ENCODE data around the gene INPP5E.

The INPP5E gene, protein sequence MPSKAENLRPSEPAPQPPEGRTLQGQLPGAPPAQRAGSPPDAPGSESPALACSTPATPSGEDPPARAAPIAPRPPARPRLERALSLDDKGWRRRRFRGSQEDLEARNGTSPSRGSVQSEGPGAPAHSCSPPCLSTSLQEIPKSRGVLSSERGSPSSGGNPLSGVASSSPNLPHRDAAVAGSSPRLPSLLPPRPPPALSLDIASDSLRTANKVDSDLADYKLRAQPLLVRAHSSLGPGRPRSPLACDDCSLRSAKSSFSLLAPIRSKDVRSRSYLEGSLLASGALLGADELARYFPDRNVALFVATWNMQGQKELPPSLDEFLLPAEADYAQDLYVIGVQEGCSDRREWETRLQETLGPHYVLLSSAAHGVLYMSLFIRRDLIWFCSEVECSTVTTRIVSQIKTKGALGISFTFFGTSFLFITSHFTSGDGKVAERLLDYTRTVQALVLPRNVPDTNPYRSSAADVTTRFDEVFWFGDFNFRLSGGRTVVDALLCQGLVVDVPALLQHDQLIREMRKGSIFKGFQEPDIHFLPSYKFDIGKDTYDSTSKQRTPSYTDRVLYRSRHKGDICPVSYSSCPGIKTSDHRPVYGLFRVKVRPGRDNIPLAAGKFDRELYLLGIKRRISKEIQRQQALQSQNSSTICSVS

DNA sequence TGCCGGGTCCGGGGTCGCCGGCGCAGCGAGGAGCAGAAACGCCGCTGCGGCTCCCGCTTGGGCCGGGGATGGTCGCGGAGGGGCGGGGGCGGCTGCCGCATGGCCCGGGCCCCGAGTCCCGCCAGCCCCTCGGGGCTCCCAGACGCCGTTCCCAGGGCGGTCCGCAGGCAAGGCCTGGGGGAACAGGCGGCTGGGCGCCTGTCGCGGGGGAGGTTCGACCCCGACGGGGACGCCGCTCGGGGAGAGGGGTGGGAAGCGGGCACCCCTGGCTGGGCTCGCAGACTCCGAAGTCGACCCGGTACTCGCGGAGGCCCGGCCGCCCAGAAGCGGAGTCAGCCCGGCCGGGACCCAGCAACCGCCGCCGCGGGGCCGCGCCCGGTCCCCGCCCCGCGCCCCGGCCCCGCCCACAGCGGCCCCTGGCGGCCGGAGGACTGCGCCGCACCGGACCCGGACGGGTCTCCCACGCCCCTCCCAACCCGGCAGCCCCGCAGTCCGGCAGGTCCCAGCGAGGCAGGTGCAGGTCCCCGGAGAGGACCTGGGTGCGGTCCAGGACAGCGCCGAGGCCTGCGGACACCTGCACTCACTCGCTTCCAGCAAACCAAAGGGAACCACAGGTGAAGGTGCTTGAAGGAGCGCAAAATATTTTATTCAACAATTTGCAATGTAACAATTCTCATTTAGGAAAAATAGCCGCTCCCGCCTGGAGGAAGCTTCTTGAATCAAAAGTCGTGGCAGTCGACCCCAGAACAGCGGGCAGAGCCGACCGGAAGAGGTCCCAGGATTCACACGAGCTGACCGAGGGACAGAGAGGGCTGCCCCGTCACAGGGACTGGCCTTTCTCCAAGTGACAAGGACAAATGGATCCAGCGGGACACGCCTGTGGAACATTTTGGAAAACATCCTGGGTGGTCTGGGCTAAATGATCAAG lies at the start of gene INPP5E:
TSS of gene INPP5E (minus strand) at position 365 of the 928 bp plus-strand sequence. CDS start 426 bp downstream, outside the sequence.
- DNase-seq = peak; percentile 68

DNA sequence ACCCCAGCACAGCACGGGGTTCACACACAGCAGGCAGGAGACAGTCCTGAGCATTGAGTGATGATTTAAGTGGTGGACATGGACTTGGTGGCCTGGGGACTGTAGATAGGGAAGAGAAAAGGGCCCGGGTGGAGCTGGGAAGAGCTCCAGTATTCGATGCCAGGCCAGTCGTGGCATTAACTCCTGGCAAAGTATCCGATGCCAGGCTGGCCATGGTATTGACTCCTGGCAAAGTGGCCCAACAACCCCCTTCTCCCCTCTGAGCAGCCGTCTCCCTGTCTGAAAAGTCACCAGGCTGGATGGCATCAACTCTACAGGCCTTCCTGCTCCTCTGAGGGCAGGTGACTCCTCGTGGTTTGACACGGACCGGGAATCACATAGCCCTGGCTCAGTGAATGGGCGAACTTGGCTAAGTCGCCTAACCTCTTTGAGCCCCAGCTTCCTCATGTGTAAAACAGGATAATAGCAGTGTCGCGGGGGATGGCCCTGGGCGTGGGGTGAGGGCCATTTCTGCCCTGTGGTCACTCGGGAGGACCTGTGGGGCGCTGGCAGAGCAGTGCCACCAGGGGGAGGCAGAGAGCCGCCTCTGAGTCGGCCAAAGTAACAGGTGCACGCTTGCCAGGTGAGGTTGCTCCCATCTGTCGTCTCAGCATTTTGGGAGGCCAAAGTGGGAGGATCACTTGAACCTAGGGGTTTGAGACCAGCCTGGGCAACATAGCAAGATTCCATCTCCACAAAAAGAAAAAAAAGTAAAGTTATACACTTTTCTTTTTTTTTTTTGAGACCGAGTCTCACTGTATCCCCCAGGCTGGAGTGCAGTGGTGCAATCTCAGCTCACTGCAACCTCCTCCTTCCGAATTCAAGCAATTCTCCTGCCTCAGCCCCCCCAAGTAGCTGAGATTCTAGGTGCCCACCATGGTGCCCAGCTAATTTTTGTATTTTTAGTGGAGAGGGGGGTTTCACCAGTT lies 48.9 kb upstream of the INPP5E start:
- DNase-seq = peak; percentile 52

DNA sequence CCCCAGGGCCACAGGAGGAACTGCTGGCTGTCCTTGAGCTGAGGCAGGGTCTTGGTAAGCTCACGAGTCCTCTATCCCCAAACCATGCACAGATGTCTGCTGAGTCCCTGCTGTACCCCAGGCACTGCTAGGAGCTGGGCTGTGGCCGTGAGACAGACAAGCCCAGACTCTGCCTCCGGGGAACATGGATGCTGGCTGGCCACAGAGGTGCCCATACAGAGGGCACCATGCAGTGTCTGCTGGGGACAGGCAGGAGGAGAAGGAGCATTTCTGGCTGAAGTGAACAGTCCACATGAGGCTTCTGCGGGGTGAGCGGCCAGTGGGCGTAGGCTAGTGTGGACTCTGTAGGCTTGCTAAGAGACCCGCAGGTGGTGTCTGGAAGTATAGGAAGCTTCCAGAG lies 48.0 kb upstream of the INPP5E start:
- no peak for DNase-seq

DNA sequence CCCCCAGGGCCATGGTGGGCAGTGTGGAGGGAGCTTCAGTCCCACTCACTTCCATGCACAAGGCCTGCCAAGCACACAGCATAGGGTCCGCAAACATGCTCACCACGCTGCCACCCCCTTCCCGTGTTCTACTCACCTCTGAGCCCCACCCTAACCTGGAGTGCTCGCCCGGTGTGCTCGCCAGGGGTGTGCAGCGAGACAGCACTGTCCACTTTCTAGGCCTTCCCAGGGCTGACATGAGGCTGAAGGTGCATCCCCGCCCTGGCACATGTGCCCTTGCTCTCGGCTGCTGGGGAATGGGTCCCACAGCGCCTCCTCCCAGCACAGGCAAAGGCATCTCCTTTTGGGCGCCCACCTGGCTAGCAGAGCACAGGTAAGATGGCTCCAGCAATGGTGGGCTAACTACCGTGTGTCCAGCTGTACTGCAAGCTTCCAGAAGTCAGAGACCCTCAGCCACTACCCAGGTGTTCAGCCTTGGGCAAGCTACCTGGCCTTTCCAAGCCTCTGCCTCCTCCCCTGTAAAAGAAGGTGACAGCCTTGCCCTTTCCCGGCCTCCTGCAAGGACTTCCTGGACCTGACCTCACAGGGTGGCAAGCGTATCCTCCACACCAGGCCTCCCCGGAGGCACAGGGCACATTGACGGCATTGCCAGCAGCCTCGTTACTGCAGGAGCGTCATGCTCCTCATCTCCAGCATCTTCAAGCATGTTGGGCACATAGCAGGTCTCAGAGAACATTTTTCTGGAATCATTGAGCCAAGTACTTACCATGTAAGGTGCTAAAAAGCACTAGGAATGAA lies 47.4 kb upstream of the INPP5E start:
- DNase-seq = no peak

DNA sequence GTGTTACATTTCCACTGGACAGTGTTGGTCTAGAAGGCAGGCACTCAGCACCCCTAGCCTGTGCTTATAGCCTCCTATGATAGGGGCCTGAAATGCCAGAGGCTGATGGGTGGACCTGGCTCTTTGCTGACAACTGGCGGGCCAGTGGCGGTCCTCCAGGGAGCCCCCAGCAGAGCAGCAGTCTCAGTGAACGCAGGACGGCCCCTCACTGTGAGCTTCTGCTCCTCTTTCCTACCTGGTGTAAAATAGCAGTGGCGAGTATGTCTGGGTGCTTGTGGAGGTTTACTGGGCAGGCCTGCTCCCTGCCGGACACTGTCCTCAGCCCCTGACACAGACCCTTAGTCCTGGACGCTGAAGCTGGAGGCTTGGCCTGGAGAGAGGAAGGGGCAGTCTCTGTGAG lies 46.5 kb upstream of the INPP5E start:
- no peak for DNase-seq

DNA sequence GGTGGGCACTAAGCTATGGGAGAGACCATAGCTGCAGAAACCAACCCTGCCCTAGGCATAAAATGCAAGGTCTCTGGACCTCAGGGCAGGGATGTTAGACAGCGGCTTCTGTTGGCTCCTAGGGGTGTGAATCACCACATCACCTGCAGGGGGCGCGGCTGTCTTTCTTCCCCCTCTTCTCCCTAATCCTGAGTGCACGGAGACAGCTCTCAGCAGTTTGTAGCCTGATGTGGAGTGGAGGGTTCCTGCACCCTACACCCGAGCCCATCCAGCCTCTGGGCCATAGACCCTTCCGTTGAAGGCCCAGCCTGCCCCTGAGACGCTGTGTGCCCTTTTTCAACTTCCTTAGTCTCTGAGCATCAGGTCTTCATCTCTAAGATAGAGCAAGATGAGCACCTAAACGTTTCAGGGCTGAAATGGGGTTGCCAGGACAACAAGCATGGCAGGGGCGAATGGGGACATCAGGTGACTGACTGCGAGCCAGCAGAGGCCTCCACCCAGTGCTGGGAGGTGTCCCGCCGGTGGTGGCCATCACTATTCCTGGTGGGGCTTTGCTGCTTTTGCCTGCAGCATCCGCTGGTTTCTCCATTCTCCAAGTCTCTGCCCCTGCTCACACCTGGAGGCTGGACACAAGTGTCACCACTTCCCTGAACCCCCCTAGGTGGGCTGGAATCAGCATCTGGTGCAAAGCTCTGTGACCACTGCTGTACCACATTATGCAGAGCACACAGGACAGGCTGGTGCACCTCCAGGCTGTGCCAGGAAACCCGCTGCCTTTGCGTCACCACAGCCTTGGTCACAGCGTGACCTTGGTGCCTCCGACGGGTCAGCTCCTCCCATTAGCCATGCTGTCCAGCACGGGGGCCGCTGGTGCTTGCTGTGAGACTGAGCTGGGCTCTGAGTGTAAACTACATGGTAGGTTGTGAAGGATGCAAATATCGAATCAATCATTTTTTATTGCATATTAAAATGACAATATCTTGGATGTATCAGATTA lies 45.7 kb upstream of the INPP5E start:
- DNase-seq = peak; percentile 80

DNA sequence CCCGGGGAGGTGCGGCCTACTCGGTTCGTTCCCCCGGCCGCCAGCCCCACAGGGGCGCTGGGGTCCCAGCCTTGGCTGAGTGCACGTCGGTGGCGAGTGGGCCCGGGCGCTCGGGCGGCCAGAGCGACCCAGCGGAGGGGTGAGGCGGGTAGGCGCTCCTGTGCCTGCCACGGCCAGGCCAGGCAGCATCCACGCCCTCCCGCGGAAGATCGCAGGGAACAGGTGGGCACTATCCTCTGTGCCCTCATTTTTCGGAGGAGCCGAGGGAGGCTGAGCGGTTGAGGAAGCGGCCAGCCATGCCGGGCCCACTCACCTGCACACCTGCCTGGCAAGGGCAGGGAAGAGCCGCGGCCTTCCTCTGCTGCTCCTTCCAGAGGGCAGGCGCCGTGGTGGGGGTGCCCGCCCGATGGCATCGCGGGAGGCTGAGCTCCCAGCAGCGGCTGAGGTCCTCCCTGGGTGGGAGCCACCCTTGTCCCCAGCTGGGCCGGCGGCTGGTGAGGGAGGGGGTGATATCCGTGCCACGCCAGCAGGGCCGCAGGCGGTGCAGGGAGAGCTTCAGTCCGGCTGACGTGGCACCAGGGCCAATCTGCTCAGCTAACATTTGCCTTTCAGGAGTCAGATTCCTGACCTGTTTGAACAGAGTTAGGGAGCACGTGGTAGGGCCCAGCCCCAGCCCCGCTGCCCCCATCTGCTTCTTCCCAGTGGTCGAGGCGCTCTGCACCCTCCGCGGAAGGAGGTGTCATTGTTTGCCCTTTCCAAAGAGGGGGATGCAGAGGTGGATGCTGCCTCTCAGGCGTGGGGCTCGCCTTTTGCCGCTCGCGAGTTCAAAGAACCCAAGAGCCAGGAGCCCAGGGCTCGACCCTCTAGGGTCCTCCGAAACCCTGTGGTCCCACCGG lies 44.8 kb upstream of the INPP5E start:
- DNase-seq = no peak

DNA sequence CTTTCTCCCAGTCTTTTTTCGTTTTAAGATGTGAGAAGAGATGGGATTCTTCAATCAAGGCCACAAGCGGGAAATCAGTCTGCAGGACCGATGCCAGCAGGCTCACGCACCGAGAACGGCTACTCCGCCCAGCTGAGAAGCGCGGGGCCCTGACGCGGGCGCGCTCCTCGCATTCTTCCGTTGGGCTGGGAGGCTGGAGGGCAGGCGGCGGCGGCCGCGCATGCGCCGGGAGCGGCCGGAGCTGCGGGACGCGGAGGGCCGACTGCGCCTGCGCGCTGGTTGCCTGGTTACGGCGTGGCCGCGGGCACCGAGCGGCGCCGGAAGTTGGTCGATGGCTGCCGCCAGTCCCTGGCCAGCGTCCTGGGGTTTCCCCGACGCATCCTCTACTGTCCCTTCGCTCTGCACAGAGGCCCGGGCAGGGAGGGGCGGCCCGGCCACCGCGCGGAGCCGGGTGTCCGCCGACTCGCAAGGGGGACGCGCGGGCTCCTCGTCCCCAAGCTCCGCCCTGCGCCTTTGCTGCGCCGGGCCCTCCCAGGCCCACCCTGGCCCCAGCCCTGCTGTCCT lies 44.0 kb upstream of the INPP5E start:
- DNase-seq = peak; percentile 92

DNA sequence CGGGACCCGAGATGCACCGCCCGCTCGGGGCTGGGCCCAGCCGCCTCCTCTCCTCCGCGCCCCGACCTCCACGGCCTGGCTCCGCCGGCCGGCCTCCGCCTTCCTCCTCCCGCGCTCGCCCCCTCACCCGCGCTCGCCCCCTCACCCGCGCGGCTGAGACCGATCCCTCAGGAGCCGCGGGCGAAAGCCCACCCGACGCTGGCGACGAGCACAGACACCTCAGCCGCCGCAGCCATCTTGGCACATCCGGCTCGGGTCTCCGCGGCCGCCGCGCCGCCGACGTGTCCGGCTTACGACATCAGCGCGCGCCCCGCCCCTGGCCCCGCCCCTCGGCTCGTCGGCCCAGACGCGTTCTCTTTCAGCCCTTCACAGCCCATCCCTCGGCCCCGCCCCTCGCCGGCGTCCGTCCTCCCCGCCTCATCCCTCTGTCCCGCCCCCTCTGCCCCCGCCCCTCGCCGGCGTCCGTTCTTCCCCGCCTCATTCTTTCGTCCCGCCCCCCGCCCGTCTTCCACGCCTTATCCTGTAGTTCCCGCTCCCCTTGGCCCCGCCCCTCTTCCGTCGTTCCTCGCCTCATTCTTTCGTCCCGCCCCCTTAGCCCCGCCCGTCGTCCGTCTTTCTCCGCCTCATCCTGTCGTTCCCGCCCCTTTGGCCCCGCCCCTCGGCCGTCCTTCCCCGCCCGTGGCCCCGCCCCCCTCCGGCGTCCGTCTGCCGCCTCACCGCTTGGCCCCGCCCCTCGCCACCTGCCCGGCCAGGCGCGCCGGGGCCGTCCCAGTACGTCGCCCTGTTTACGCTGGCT lies 43.3 kb upstream of the INPP5E start, which contains the start of gene SEC16A:
TSS of gene SEC16A (minus strand) at position 248 of the 796 bp plus-strand sequence. CDS start 5,425 bp downstream, outside the sequence.
- DNase-seq = peak; percentile 100

DNA sequence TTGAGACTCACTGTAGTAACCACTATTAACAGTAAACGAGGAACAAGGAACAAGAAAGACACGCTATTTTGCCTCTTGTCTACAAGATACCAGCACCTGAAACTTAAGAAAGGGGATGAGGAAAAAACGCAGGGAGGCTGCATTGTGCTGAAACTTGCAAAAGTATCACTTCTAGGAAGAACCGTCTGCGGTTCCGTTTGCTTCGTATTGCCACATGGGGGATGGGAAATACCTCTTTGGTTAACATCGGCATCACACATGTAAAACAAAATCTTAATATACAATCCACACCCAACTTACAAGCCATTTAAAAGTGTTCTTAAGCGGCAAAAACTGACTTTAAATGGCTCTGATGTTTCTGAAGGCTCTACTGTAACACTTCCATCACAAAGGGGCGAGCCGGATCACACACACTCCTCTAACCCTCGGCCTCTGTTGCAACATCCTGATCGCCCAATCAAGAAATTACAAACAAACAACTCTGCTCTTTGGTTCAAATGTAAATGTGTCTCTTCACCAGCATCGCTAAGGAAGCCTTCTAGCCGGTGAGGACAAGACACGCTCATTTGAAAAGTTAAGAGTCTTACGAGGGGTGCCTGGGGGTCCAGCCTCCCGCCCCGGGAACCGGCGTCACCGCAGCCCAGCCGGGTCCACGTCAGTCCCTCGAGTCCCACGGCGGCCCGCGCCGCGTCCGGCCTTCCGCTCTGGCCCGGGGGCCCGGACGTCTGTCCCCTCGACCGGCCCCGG lies 42.6 kb upstream of the INPP5E start:
- DNase-seq = peak; percentile 24

DNA sequence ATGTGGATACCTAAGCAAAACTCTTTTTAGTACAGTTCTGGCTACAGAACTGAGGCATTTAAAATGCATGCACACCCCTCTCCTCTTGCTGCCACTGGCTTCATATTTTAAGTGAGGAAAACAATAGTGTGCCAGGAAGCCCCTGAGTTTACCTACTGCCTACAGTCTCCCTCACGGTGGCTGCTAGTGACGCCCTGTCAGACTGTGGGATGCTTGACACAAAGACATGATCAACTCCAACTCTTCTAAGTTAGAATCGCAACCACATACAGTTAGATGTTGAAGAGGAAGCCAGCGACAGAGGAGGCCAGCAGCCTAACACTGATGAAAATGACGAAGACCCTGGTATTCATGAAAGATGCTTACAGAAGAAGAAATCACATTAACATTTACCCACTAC lies 41.9 kb upstream of the INPP5E start:
- DNase-seq = no peak

DNA sequence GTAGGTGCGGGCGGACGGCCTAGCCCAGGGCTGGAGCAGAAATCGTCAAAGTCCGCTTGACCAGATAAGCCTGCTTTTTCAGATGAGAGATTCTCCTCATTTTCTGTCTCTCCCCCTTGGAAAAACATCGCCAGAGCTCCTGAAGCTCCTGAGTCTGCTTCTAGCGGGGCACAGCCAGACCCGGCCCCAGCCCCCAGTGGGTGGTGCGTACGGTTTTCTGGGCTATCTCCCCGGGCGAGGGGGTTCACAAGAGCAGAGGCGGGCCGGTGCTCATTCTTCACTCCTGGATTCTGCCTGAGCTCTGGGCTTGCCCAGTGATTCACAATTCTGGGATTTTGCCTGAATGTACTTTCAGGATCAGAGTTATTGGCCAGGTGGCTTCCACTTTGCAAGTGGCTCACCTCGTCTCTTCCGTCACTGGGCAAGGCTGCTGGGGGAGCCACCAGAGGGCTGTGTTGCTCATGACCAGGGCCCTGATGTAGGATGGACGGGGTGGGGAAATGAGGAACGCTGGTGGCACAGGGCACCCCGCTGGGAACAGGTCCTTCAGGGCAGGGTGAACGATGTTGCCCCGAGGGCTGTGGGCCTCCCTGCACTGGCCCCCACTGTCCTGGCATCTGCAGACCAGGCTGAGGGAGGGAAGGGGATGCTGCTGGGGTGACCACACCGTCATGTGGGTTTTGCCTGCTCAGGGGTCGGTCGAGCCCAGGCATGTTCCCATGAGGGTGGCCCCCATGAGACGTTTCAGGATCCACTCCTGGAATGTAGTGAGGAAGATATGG lies 36.9 kb upstream of the INPP5E start:
- no peak for DNase-seq

DNA sequence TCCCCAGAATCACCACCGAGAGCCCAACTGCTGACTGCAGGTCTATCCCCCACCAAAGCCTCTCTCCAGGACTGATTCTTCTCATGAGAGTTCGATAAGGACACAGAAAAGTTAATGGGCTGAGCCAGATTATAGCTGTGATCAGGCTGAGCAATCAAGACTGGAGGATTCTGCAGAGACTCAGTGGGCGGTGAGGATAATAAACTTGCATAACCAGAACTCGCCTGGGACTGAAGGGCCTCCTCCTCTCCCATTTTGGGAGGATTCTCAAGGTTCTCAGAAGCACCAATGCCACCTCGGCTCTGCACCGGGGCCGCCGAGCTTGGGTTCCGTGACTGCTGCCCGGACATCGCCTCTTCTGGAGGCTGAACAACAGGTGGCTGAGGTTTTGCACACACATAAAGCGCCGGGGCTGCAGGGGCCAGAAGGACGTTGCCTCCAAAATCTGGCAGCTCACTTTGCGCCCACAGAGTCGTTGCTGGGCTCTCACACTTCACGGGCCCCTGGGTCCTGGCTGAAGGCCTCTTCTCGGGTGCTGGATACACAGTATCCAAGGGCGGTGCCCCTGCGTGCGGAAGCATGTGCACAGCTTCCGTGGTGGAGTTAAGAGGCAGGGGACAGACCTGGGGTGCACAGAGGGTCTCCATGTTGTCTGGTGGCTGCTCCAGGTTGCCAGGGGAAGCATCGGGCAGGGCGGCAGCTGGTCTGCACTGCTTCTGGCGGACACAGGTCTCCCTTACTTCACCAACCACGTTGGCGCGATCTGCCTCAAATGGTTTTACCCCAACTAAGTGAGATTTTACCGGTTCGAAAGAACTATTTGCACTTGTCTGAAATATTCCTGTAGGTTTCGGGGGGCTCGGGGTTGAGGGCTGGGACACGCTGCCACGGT lies 35.6 kb upstream of the INPP5E start:
- DNase-seq = no peak

DNA sequence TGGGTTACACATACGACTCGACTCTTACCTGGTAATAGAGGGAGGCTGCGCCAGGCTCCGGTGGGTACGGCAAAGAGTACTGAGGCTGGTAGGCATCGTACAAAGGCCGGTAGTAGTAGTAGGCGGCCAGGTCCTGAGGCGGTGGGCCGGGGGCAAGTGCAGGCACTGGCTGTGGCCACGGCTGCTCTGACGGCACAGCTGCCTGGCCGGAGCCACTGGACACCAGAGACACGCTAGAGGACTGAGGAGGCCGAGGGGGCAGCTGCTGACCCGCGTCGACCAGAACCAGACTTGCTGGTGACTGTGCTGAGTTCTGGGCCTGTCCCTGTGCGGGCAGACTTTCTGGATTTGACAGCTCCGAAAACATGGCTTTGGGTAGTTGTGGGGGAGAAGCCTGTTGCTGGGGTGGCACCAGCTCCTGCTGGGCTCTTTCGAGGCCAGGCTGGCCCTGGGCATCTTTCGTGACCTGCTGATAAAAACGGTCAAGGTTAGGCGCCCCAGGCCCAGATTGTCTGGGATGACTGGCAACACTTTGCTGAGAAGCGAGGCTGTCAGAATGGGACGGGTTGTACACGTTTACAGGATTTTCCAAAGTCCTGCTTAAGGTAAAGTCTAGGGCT lies 34.5 kb upstream of the INPP5E start:
- DNase-seq = no peak
